GM12878 (cell line): ENCODE results near the gene EPB41. TPM values are rescaled to one million over a fixed set of nuclear protein-coding genes. Genes with fewer than 3 reads are reported as not detected.

ENCODE experiments used
- ATAC-seq: fragments of 200-7000 bp; cut with Tn5 transposase; 3 replicates; pipeline ENCODE4 v1.9.1; 2020; ENCODE audit warnings: mild to moderate bottlenecking, moderate library complexity
- BruUV-seq: library from RNA; stranded (reverse); fragments of 400-500 nt; replicated peaks from 2 replicates; lab custom pipeline; 2021; lab: Mats Ljungman, UMichigan
- CTCF ChIA-PET: fragments of 300-600 bp; sonication (Branson Sonifier 250); formaldehyde crosslinking; extraction: SDS; loops from one replicate; lab custom pipeline; 2021; ENCODE audit warnings: inconsistent platforms; lab: Yijun Ruan, JAX
- POLR2A ChIA-PET: fragments of 350-600 bp; formaldehyde crosslinking; extraction: SDS; loops from one replicate; lab custom pipeline; 2021; ENCODE audit warnings: inconsistent platforms; lab: Charles Lee
- RAD21 ChIA-PET: fragments of 300-600 bp; sonication (Branson Sonifier 250); formaldehyde crosslinking; loops from one replicate; lab custom pipeline; 2023; ENCODE audit warnings: antibody characterized with exemption; ENCODE audit not compliant: unreplicated experiment; lab: Charles Lee
- SMC1A ChIA-PET: fragments of 300-600 bp; sonication (Branson Sonifier 250); formaldehyde crosslinking; loops from one replicate; lab custom pipeline; 2023; ENCODE audit not compliant: unreplicated experiment, uncharacterized antibody; lab: Charles Lee
- DNase-seq: peaks from one replicate; pipeline ENCODE4 v3.0.0-alpha.2; 2011; ENCODE audit warnings: low read depth, low spot score
- FAIRE-seq: peaks from 3 replicates; lab custom pipeline; 2011; peaks lifted over from hg19 to GRCh38; lab: Jason Lieb, UNC
- H2AFZ ChIP-seq: 2 replicates; pipeline ENCODE4 v1.6.0; 2011; ENCODE audit warnings: low read depth, low read length, control low read depth; ENCODE audit not compliant: control insufficient read depth
- H3K27ac ChIP-seq: 2 replicates; pipeline ENCODE4 v1.5.1; 2011; ENCODE audit warnings: control low read depth; ENCODE audit not compliant: control insufficient read depth, insufficient read depth
- H3K27me3 ChIP-seq, 2 experiments: replicated peaks in 1 of 2; 2 replicates each; pipeline versions ENCODE4 v1.6.0 to v1.6.1; 2011; ENCODE audit warnings: low read length in 1 of 2; ENCODE audit not compliant: control insufficient read depth in 2 of 2, insufficient read depth in 2 of 2
- H3K36me3 ChIP-seq, 2 experiments: 2 replicates each; pipeline ENCODE4 v1.5.1; 2011; ENCODE audit warnings: low read length in 1 of 2; ENCODE audit not compliant: control insufficient read depth in 2 of 2, insufficient read depth in 2 of 2
- H3K4me1 ChIP-seq: 2 replicates; pipeline ENCODE4 v1.6.1; 2011; ENCODE audit warnings: mild to moderate bottlenecking, low read length, moderate library complexity, mixed read lengths; ENCODE audit not compliant: control insufficient read depth, insufficient read depth
- H3K4me2 ChIP-seq: 2 replicates; pipeline ENCODE4 v1.6.0; 2011; ENCODE audit warnings: control low read depth; ENCODE audit not compliant: control insufficient read depth, insufficient read depth
- H3K4me3 ChIP-seq: fragments of 200-600 bp; sonication (generic); 2 replicates; pipeline ENCODE4 v1.5.1; 2016
- H3K79me2 ChIP-seq: 2 replicates; pipeline ENCODE4 v1.6.0; 2011; ENCODE audit warnings: low read length; ENCODE audit not compliant: control insufficient read depth, insufficient read depth
- H3K9ac ChIP-seq: 2 replicates; pipeline ENCODE4 v1.8.0; 2011; ENCODE audit warnings: low read length, control low read depth, mixed read lengths; ENCODE audit not compliant: control insufficient read depth, insufficient read depth
- H3K9me3 ChIP-seq: replicated peaks from 3 replicates; pipeline ENCODE4 v1.5.1; 2011; ENCODE audit warnings: mild to moderate bottlenecking, low read length; ENCODE audit not compliant: control insufficient read depth, insufficient read depth
- H4K20me1 ChIP-seq: 2 replicates; pipeline ENCODE4 v1.6.0; 2011; ENCODE audit not compliant: control insufficient read depth, insufficient read depth
- NR2C2 ChIP-seq: IDR thresholded peaks from 2 replicates; pipeline ENCODE4 v1.6.1; 2011; ENCODE audit warnings: borderline replicate concordance, low read depth; ENCODE audit not compliant: control insufficient read depth, insufficient read length
- PBX3 ChIP-seq: IDR thresholded peaks from 2 replicates; pipeline ENCODE4 v1.6.1; 2011; ENCODE audit warnings: mild to moderate bottlenecking, low read depth, low read length, moderate library complexity; ENCODE audit not compliant: insufficient replicate concordance
- SUZ12 ChIP-seq: fragments of 200-600 bp; sonication (generic); IDR thresholded peaks from one replicate; pipeline ENCODE4 v1.6.1; 2018; ENCODE audit warnings: antibody characterized with exemption, mild to moderate bottlenecking; ENCODE audit not compliant: unreplicated experiment
- WRNIP1 ChIP-seq: IDR thresholded peaks from 2 replicates; pipeline ENCODE4 v1.6.1; 2011; ENCODE audit warnings: low read depth, low read length, improper control_type of control experiment, borderline replicate concordance
- ZNF622 ChIP-seq: fragments of 450-650 bp; IDR thresholded peaks from 2 replicates; pipeline ENCODE4 v1.6.1; 2017; ENCODE audit warnings: mild to moderate bottlenecking, inconsistent platforms
- ZZZ3 ChIP-seq: IDR thresholded peaks from 2 replicates; pipeline ENCODE4 v1.6.1; 2011; ENCODE audit warnings: low read depth; ENCODE audit not compliant: control insufficient read depth, insufficient read length
- WGBS: methylation state at CpG from one replicate; pipeline ENCODE4 v1.1.6; 2016; ENCODE audit warnings: low lambda C conversion rate; ENCODE audit not compliant: insufficient replicate concordance, insufficient coverage; ENCODE audit errors: missing lambda C conversion rate; 5-methylcytosine and 5-hydroxymethylcytosine counted together
- in situ Hi-C: fragments of 300-500 bp; cut with MboI; formaldehyde crosslinking; loops from 9 replicates; pipeline ENCODE4 v1.14.3; 2018; ENCODE audit warnings: mixed read lengths
- intact Hi-C: fragments of 100-400 bp; cut with micrococcal nuclease; formaldehyde crosslinking; loops from one replicate; pipeline ENCODE4 v1.14.2; 2022; ENCODE audit not compliant: unreplicated experiment
- polyA plus RNA-seq, 11 experiments: library from polyadenylated mRNA; depleted of rRNA in 4 of 11; unstranded in 6 of 11; stranded (reverse) in 5 of 11; fragments of >200 nt; fragmentation: Nextera tagmentation in 4 of 11; fragmentation: Illumina TruSeq in 1 of 11; extraction: Ambion mirVana in 4 of 11; extraction: Trizol in 1 of 11; gene quantifications; 1 replicate in 1 of 11; 2 replicates in 10 of 11; pipeline versions ENCODE4 v1.2.1 to v1.2.3, GENCODE V29; 2011 to 2016; ENCODE audit warnings: inconsistent platforms in 2 of 11, missing spikeins in 2 of 11, low read depth in 1 of 11
- total RNA-seq, 4 experiments: library from RNA; depleted of rRNA in 3 of 4; stranded (reverse); fragments of >200 nt in 3 of 4; fragmentation: Illumina TruSeq in 1 of 4; extraction: Trizol in 1 of 4; gene quantifications; 2 replicates each; pipeline versions ENCODE4 v1.2.1 to v1.2.3, GENCODE V29; 2013 to 2021

The EPB41 gene
- total and polyA plus RNA-seq, 10 of the 15 experiments (the other 5 are each of a cell fraction or from before 2014, with no cell fraction given), result 1.1 to 77.6 (median 58.8) TPM

GRCh38 chr1:28956038-28956464 lies 41.7 kb downstream of the EPB41 start:
- ATAC-seq (no peak), DNase-seq (no peak), FAIRE-seq (no peak)
- Histone ChIP-seq H2AFZ (no peak overlapping the region), H3K4me3 (no peak overlapping the region), H3K9me3 (no peaks in the 10 kb centered on the region), H4K20me1 (no peaks in the 10 kb centered on the region), H3K36me3 (no peaks in the 10 kb centered on the region), H3K4me2 (no peak overlapping the region), H3K27me3 (no peaks in the 10 kb centered on the region), H3K79me2 (no peaks in the 10 kb centered on the region), H3K27ac (no peak overlapping the region), H3K9ac (no peak overlapping the region), H3K4me1 (no peaks in the 10 kb centered on the region)
- WGBS, result 95% methylated on average over 2 of the region's 2 CpGs
- ChIA-PET SMC1A (no interaction called here), RAD21 (interaction anchor here (0.9 kb wide), 1 partner anchor 73 kb away, joined by 3 read pairs; no protein-coding TSS in a partner anchor), CTCF (interaction anchor here (0.7 to 1.6 kb wide), 2 partner anchors 17 to 596 kb away, joined by 3 to 4 read pairs; no protein-coding TSS in a partner anchor), POLR2A (interaction anchor here (0.7 kb wide), 1 partner anchor 278 kb away, joined by 4 read pairs; no protein-coding TSS in a partner anchor)
- in situ Hi-C loops (no loop called here), intact Hi-C loops (no loop called here)
- BruUV-seq, result no TSS peak
- TF ChIP-seq ZNF622 (no peak), ZZZ3 (no peak), WRNIP1 (no peak), SUZ12 (no peak), NR2C2 (no peak), PBX3 (no peak)
